NCI-H128 (cell line): ENCODE measurements around the gene PPRC1.

ENCODE experiments used
- DNase-seq: peaks from one replicate; lab custom pipeline; 2025; ENCODE audit not compliant: unreplicated experiment; lab: John Stamatoyannopoulos, UW

Gene PPRC1

GRCh38 chr10:102132563-102133372 lies at the start of gene PPRC1:
Gene PPRC1, plus strand, starts transcription at chr10:102133040. Its CDS starts 29 bp downstream, at chr10:102133069.
- DNase-seq: peak; percentile 84

- no peak for DNase-seq
These were observed 49.3 kb upstream of the PPRC1 start for GRCh38 chr10:102083541-102083940.

- no peak for DNase-seq
These were observed 47.5 kb upstream of the PPRC1 start for GRCh38 chr10:102085336-102085735.

- DNase-seq: no peak
These were observed 46.6 kb upstream of the PPRC1 start for GRCh38 chr10:102086196-102086595.

GRCh38 chr10:102090772-102091171 lies 42.1 kb upstream of the PPRC1 start:
- no peak for DNase-seq

GRCh38 chr10:102096449-102096848 lies 36.4 kb upstream of the PPRC1 start:
- DNase-seq: no peak

GRCh38 chr10:102101152-102101551 lies 31.7 kb upstream of the PPRC1 start:
- DNase-seq: no peak

GRCh38 chr10:102102421-102102820 lies 30.4 kb upstream of the PPRC1 start:
- no peak for DNase-seq

GRCh38 chr10:102106998-102107397 lies 25.8 kb upstream of the PPRC1 start:
- no peak for DNase-seq

- no peak for DNase-seq
These were observed 23.4 kb upstream of the PPRC1 start for GRCh38 chr10:102109166-102110116.

- DNase-seq: no peak
These were observed 21.6 kb upstream of the PPRC1 start for GRCh38 chr10:102111276-102111675.

- DNase-seq: no peak
These were observed 20.5 kb upstream of the PPRC1 start for GRCh38 chr10:102112210-102112817.

GRCh38 chr10:102113261-102113955 lies 19.4 kb upstream of the PPRC1 start:
- DNase-seq: no peak

- no peak for DNase-seq
These were observed 18.6 kb upstream of the PPRC1 start for GRCh38 chr10:102113956-102114857.

- DNase-seq: peak; percentile 64
These were observed 17.8 kb upstream of the PPRC1 start for GRCh38 chr10:102114861-102115618.

GRCh38 chr10:102115775-102116174 lies 17.1 kb upstream of the PPRC1 start:
- no peak for DNase-seq

- no peak for DNase-seq
These were observed 16.2 kb upstream of the PPRC1 start for GRCh38 chr10:102116656-102117055.

GRCh38 chr10:102117391-102118159 lies 15.3 kb upstream of the PPRC1 start:
- peak; percentile 54 for DNase-seq
